Panc1 (cell line): ENCODE results near the gene SKI. TPM values are rescaled to one million over a fixed set of nuclear protein-coding genes. Genes with fewer than 3 reads are reported as not detected.

Experiments
- ATAC-seq: fragments of 200-7000 bp; cut with Tn5 transposase; 2 replicates; pipeline ENCODE4 v1.9.1; 2020; ENCODE audit warnings: mild to moderate bottlenecking, moderate library complexity
- BruUV-seq: library from RNA; stranded (reverse); fragments of 400-500 nt; replicated peaks from 2 replicates; lab custom pipeline; 2021; lab: Mats Ljungman, UMichigan
- CTCF ChIA-PET: fragments of 300-600 bp; sonication (Branson Sonifier 250); formaldehyde crosslinking; loops from one replicate; lab custom pipeline; 2022; ENCODE audit warnings: antibody characterized with exemption; lab: Charles Lee
- POLR2A ChIA-PET: fragments of 300-600 bp; sonication (Branson Sonifier 250); formaldehyde crosslinking; loops from one replicate; lab custom pipeline; 2022; ENCODE audit warnings: antibody characterized with exemption; lab: Charles Lee
- DNase-seq: peaks from one replicate; pipeline ENCODE4 v3.0.0-alpha.2; 2010; ENCODE audit warnings: low read depth, low spot score
- H3K27ac ChIP-seq: 2 replicates; pipeline ENCODE4 v1.5.1; 2011; ENCODE audit warnings: mild to moderate bottlenecking, low read length, inconsistent platforms
- H3K27me3 ChIP-seq: fragments of 200-500 bp; sonication (Bioruptor generic); 2 replicates; pipeline ENCODE4 v1.6.0; 2014; ENCODE audit warnings: low read length, inconsistent platforms; ENCODE audit not compliant: control insufficient read depth, insufficient read depth
- H3K36me3 ChIP-seq: fragments of 200-500 bp; sonication (Bioruptor generic); 2 replicates; pipeline ENCODE4 v1.5.1; 2014; ENCODE audit warnings: inconsistent platforms, mild to moderate bottlenecking, low read length, moderate library complexity; ENCODE audit not compliant: control insufficient read depth, insufficient read depth
- H3K4me1 ChIP-seq: 2 replicates; pipeline ENCODE4 v1.5.1; 2011; ENCODE audit warnings: inconsistent platforms, mild to moderate bottlenecking, low read length, moderate library complexity; ENCODE audit not compliant: control insufficient read depth, insufficient read depth
- H3K4me3 ChIP-seq, 2 experiments: 2 replicates each; pipeline ENCODE4 v1.5.1; 2011 to 2012; ENCODE audit warnings: low read depth in 2 of 2, low read length in 2 of 2, mild to moderate bottlenecking in 2 of 2, inconsistent platforms in 1 of 2, moderate library complexity in 1 of 2
- H3K9me3 ChIP-seq: fragments of 200-500 bp; sonication (Bioruptor generic); 2 replicates; pipeline ENCODE4 v1.5.1; 2014; ENCODE audit warnings: low read depth, mild to moderate bottlenecking, inconsistent platforms, low read length, moderate library complexity; ENCODE audit not compliant: control insufficient read depth, insufficient read depth
- CTCF ChIP-seq: fragments of 450-650 bp; IDR thresholded peaks from 2 replicates; pipeline ENCODE4 v1.5.1; 2017; ENCODE audit warnings: mild to moderate bottlenecking
- POLR2AphosphoS5 ChIP-seq: IDR thresholded peaks from 2 replicates; pipeline ENCODE4 v1.6.1; 2012; ENCODE audit warnings: mild to moderate bottlenecking, low read depth, low read length, moderate library complexity
- SIN3A ChIP-seq: IDR thresholded peaks from 2 replicates; pipeline ENCODE4 v1.6.1; 2012; ENCODE audit warnings: low read depth, mild to moderate bottlenecking, low read length, moderate library complexity, borderline replicate concordance; ENCODE audit not compliant: insufficient read depth
- TCF7L2 ChIP-seq: IDR thresholded peaks from 2 replicates; pipeline ENCODE4 v1.6.1; 2011; ENCODE audit warnings: mild to moderate bottlenecking, low read depth, low read length, inconsistent platforms
- in situ Hi-C: cut with HindIII; loops from 2 replicates; pipeline ENCODE4 v1.10.0; 2016; ENCODE audit warnings: low sequenced_read_pairs, low pct_unique_long_range_greater_than_20kb
- intact Hi-C: fragments of 100-400 bp; cut with micrococcal nuclease; formaldehyde crosslinking; loops from one replicate; pipeline ENCODE4 v1.10.0; 2022; ENCODE audit not compliant: unreplicated experiment
- total RNA-seq: library from RNA; stranded (reverse); gene quantifications from one replicate; pipeline ENCODE4 v1.2.1, GENCODE V29; 2021; ENCODE audit not compliant: unreplicated experiment
- TF ChIP-seq, protein P1 (sequence below), 2 experiments: IDR thresholded peaks; 2 replicates each; pipeline ENCODE4 v1.6.1; 2011 to 2012; ENCODE audit warnings: low read depth in 2 of 2, control low read depth in 1 of 2, low read length in 1 of 2, mild to moderate bottlenecking in 1 of 2, moderate library complexity in 1 of 2; ENCODE audit not compliant: insufficient read depth in 1 of 2

SKI gene
- total RNA-seq, 1 experiment from 2014 or later, result 63.2 TPM

DNA sequence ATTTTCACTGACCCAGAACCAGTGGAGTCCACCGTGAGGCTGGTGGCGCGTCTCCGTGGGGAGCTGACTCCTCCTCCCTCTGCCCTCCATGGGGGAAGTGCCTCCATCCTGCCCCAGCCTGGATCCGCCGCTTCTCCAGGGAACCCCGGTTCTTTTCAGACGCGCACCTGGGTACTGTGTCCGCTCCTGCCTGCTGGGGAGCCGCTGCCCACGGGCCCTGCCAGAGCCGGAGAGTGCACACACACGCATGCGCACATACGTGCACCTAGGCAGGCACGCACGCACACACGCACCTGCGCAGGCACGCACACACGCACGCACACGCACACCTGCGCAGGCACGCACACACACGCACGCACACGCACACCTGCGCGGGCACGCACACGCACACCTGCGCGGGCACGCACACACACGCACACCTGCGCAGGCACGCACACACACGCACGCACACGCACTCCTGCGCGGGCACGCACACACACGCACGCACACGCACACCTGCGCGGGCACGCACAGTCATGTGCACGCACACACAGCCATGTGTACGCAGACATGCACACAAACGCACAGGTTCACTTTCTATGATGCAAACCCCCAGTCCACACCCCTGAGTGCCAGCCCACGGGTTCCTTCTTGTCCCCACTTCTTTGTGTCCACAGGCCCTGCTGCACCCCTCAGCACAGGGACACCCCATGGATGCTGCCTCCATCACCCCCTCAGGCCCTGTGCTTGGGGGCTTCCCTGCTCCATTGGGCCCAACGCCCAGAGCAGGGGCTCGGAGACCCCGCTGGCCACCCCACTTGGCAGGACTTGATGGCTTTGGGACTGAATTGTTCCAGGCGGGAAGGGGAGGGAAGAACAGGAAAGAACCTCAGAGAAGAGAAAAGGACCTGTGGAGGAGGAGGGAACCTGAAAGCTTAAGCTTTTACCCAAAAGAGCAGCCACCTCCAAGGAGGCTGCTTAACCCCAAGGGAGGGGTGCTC, 120.5 kb downstream of the SKI start:
- Histone ChIP-seq H3K4me1 (no peaks in the 10 kb centered on the region), H3K27me3 (no peaks in the 10 kb centered on the region), H3K36me3 (no peaks in the 10 kb centered on the region), H3K27ac (no peak overlapping the region), H3K9me3 (no peaks in the 10 kb centered on the region), H3K4me3 (no peak overlapping the region)
- CTCF ChIA-PET, result no interaction called here
- POLR2A ChIA-PET, result no interaction called here
- ATAC-seq (no peak), DNase-seq (no peak)
- TF ChIP-seq SIN3A, result no peak
- no peak for TF ChIP-seq TCF7L2
- TF ChIP-seq POLR2AphosphoS5, result no peak
- no peak for TF ChIP-seq CTCF
- in situ Hi-C loops (no loop called here), intact Hi-C loops (no loop called here)
- BruUV-seq, result no TSS peak

DNA sequence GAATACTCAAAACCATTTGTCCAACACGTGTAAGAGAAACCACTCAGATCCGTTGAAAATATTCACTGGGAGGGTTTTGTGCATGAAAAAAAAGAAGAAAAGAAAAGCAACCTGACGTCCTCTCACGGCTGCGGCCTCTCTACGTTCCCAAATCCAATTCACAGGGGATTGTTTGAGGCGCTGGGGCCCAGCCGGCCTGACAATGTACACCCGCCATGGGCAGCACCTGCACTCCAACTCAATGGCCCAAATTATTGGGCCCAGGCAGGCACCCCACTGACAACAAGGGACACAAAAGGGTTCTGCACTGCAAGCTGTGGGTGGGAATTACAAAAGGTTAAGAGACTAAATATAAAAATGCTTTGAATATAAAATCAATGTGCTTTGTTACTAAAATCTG, 121.7 kb downstream of the SKI start:
- BruUV-seq, result no TSS peak
- intact Hi-C loops (no loop called here), in situ Hi-C loops (no loop called here)
- Histone ChIP-seq H3K4me1 (no peaks in the 10 kb centered on the region), H3K36me3 (no peaks in the 10 kb centered on the region), H3K4me3 (no peak overlapping the region), H3K9me3 (no peaks in the 10 kb centered on the region), H3K27ac (no peak overlapping the region), H3K27me3 (no peaks in the 10 kb centered on the region)
- CTCF ChIA-PET, result no interaction called here
- no peak for TF ChIP-seq POLR2AphosphoS5
- TF ChIP-seq SIN3A, result no peak
- TF ChIP-seq, protein P1, sequence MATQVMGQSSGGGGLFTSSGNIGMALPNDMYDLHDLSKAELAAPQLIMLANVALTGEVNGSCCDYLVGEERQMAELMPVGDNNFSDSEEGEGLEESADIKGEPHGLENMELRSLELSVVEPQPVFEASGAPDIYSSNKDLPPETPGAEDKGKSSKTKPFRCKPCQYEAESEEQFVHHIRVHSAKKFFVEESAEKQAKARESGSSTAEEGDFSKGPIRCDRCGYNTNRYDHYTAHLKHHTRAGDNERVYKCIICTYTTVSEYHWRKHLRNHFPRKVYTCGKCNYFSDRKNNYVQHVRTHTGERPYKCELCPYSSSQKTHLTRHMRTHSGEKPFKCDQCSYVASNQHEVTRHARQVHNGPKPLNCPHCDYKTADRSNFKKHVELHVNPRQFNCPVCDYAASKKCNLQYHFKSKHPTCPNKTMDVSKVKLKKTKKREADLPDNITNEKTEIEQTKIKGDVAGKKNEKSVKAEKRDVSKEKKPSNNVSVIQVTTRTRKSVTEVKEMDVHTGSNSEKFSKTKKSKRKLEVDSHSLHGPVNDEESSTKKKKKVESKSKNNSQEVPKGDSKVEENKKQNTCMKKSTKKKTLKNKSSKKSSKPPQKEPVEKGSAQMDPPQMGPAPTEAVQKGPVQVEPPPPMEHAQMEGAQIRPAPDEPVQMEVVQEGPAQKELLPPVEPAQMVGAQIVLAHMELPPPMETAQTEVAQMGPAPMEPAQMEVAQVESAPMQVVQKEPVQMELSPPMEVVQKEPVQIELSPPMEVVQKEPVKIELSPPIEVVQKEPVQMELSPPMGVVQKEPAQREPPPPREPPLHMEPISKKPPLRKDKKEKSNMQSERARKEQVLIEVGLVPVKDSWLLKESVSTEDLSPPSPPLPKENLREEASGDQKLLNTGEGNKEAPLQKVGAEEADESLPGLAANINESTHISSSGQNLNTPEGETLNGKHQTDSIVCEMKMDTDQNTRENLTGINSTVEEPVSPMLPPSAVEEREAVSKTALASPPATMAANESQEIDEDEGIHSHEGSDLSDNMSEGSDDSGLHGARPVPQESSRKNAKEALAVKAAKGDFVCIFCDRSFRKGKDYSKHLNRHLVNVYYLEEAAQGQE (IDR thresholded peaks at IDR 0.05; ENCODE audit: insufficient read depth in 1 of 2, low read depth in 2 of 2, low read length in 1 of 2), result no peak
- TF ChIP-seq CTCF, result no peak
- no peak for TF ChIP-seq TCF7L2
- ATAC-seq (no peak), DNase-seq (no peak)
- POLR2A ChIA-PET, result no interaction called here
